Erythroblast (primary cell): ENCODE measurements around the gene DCDC2C.

Experiments used
- GATA1 ChIP-seq: IDR thresholded peaks from 2 replicates; pipeline ENCODE4 v1.6.1; 2011; ENCODE audit warnings: low read depth, mild to moderate bottlenecking, control low read depth, low read length, moderate library complexity
- POLR2A ChIP-seq: IDR thresholded peaks from 2 replicates; pipeline ENCODE4 v1.6.1; 2011; ENCODE audit warnings: mild to moderate bottlenecking, low read length

GRCh38 chr2:3876221-3876620 lies 172.8 kb downstream of the DCDC2C start:
- no peak for TF ChIP-seq POLR2A
- TF ChIP-seq GATA1: no peak
